GM23338 (cell line): Measurements from ENCODE around the gene SUSD3. TPM values are rescaled to one million over a fixed set of nuclear protein-coding genes. Genes with fewer than 3 reads are reported as not detected.

Experiments
- EZH2phosphoT487 ChIP-seq: fragments of 200-600 bp; sonication (generic); IDR thresholded peaks from one replicate; pipeline ENCODE4 v1.8.1; 2018; ENCODE audit warnings: antibody characterized with exemption; ENCODE audit not compliant: unreplicated experiment
- JUNB ChIP-seq: IDR thresholded peaks from one replicate; pipeline ENCODE4 v1.6.1; 2016; ENCODE audit warnings: antibody characterized with exemption; ENCODE audit not compliant: unreplicated experiment
- NANOG ChIP-seq: IDR thresholded peaks from 2 replicates; pipeline ENCODE4 v1.6.1; 2016; ENCODE audit warnings: antibody characterized with exemption, borderline replicate concordance
- POLR2AphosphoS5 ChIP-seq: IDR thresholded peaks from 2 replicates; pipeline ENCODE4 v1.6.1; 2016; ENCODE audit warnings: antibody characterized with exemption, low read depth
- STAT1 ChIP-seq: IDR thresholded peaks from one replicate; pipeline ENCODE4 v1.6.1; 2016; ENCODE audit warnings: antibody characterized with exemption; ENCODE audit not compliant: unreplicated experiment
- ZNF114 ChIP-seq: fragments of 250-450 bp; sonication (Bioruptor Pico); IDR thresholded peaks from 2 replicates; pipeline ENCODE4 v1.5.0; 2020; ENCODE audit warnings: mild to moderate bottlenecking, moderate library complexity
- ZNF331 ChIP-seq: fragments of 250-450 bp; sonication (Bioruptor Pico); IDR thresholded peaks from 2 replicates; pipeline ENCODE4 v1.5.0; 2020; ENCODE audit warnings: low read depth, mild to moderate bottlenecking, moderate library complexity
- polyA plus RNA-seq: library from polyadenylated mRNA; unstranded; fragments of >200 nt; fragmentation: Nextera tagmentation; extraction: Ambion mirVana; gene quantifications from 2 replicates; pipeline ENCODE4 v1.2.1, GENCODE V29; 2016
- total RNA-seq: library from RNA; depleted of rRNA; stranded (reverse); fragments of >200 nt; shearing (Covaris generic); gene quantifications from 2 replicates; pipeline ENCODE4 v1.2.3, GENCODE V29; 2014
- TF ChIP-seq, protein P1 (sequence below): fragments of 250-450 bp; sonication (Bioruptor Pico); IDR thresholded peaks from 2 replicates; pipeline ENCODE4 v1.5.0; 2020; ENCODE audit warnings: mild to moderate bottlenecking, moderate library complexity
- TF ChIP-seq, protein P2 (sequence below), 2 experiments: fragments of 200-600 bp in 1 of 2; sonication (generic) in 1 of 2; conservative IDR thresholded peaks; 2 replicates each; pipeline versions ENCODE4 v1.5.1 to v1.6.1; 2016 to 2017; ENCODE audit warnings: antibody characterized with exemption in 2 of 2, low read depth in 2 of 2, mild to moderate bottlenecking in 2 of 2, moderate library complexity in 1 of 2
- TF ChIP-seq, protein P3 (sequence below): IDR thresholded peaks from 2 replicates; pipeline ENCODE4 v1.6.1; 2016; ENCODE audit warnings: antibody characterized with exemption

Gene SUSD3
- total and polyA plus RNA-seq, 2 experiments from 2014 or later = 6.9 to 20.1 TPM

DNA sequence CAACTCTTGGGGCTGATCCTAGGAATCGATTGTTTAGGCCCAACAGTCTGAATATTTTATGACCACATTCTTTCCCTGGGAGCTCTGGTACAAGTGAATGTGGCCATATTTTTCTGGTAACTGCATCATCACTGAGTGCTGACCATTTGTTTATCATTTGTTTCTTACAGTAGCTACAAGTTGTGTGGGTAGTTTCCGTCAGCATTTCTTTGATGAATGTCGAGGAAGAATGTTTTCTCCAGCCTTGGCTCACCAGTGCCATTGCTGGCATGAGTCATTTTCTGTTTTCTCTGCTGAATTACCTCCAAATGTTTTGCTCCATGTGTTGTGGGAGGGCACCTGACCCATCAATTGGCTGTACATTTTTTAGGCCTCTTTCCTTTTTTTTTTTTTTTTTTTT lies 23.4 kb downstream of the SUSD3 start (continued):
- TF ChIP-seq, protein P1, sequence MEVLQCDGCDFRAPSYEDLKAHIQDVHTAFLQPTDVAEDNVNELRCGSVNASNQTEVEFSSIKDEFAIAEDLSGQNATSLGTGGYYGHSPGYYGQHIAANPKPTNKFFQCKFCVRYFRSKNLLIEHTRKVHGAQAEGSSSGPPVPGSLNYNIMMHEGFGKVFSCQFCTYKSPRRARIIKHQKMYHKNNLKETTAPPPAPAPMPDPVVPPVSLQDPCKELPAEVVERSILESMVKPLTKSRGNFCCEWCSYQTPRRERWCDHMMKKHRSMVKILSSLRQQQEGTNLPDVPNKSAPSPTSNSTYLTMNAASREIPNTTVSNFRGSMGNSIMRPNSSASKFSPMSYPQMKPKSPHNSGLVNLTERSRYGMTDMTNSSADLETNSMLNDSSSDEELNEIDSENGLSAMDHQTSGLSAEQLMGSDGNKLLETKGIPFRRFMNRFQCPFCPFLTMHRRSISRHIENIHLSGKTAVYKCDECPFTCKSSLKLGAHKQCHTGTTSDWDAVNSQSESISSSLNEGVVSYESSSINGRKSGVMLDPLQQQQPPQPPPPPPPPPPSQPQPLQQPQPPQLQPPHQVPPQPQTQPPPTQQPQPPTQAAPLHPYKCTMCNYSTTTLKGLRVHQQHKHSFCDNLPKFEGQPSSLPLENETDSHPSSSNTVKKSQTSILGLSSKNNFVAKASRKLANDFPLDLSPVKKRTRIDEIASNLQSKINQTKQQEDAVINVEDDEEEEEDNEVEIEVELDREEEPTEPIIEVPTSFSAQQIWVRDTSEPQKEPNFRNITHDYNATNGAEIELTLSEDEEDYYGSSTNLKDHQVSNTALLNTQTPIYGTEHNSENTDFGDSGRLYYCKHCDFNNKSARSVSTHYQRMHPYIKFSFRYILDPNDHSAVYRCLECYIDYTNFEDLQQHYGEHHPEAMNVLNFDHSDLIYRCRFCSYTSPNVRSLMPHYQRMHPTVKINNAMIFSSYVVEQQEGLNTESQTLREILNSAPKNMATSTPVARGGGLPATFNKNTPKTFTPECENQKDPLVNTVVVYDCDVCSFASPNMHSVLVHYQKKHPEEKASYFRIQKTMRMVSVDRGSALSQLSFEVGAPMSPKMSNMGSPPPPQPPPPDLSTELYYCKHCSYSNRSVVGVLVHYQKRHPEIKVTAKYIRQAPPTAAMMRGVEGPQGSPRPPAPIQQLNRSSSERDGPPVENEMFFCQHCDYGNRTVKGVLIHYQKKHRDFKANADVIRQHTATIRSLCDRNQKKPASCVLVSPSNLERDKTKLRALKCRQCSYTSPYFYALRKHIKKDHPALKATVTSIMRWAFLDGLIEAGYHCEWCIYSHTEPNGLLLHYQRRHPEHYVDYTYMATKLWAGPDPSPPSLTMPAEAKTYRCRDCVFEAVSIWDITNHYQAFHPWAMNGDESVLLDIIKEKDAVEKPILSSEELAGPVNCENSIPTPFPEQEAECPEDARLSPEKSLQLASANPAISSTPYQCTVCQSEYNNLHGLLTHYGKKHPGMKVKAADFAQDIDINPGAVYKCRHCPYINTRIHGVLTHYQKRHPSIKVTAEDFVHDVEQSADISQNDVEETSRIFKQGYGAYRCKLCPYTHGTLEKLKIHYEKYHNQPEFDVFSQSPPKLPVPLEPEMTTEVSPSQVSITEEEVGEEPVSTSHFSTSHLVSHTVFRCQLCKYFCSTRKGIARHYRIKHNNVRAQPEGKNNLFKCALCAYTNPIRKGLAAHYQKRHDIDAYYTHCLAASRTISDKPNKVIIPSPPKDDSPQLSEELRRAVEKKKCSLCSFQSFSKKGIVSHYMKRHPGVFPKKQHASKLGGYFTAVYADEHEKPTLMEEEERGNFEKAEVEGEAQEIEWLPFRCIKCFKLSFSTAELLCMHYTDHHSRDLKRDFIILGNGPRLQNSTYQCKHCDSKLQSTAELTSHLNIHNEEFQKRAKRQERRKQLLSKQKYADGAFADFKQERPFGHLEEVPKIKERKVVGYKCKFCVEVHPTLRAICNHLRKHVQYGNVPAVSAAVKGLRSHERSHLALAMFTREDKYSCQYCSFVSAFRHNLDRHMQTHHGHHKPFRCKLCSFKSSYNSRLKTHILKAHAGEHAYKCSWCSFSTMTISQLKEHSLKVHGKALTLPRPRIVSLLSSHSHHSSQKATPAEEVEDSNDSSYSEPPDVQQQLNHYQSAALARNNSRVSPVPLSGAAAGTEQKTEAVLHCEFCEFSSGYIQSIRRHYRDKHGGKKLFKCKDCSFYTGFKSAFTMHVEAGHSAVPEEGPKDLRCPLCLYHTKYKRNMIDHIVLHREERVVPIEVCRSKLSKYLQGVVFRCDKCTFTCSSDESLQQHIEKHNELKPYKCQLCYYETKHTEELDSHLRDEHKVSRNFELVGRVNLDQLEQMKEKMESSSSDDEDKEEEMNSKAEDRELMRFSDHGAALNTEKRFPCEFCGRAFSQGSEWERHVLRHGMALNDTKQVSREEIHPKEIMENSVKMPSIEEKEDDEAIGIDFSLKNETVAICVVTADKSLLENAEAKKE = no peak
- TF ChIP-seq, protein P2, sequence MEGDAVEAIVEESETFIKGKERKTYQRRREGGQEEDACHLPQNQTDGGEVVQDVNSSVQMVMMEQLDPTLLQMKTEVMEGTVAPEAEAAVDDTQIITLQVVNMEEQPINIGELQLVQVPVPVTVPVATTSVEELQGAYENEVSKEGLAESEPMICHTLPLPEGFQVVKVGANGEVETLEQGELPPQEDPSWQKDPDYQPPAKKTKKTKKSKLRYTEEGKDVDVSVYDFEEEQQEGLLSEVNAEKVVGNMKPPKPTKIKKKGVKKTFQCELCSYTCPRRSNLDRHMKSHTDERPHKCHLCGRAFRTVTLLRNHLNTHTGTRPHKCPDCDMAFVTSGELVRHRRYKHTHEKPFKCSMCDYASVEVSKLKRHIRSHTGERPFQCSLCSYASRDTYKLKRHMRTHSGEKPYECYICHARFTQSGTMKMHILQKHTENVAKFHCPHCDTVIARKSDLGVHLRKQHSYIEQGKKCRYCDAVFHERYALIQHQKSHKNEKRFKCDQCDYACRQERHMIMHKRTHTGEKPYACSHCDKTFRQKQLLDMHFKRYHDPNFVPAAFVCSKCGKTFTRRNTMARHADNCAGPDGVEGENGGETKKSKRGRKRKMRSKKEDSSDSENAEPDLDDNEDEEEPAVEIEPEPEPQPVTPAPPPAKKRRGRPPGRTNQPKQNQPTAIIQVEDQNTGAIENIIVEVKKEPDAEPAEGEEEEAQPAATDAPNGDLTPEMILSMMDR (conservative IDR thresholded peaks at IDR 0.05; ENCODE audit: low read depth in 2 of 2) = no peak
- no peak for TF ChIP-seq ZNF114
- no peak for TF ChIP-seq POLR2AphosphoS5
- no peak for TF ChIP-seq NANOG
- TF ChIP-seq, protein P3, sequence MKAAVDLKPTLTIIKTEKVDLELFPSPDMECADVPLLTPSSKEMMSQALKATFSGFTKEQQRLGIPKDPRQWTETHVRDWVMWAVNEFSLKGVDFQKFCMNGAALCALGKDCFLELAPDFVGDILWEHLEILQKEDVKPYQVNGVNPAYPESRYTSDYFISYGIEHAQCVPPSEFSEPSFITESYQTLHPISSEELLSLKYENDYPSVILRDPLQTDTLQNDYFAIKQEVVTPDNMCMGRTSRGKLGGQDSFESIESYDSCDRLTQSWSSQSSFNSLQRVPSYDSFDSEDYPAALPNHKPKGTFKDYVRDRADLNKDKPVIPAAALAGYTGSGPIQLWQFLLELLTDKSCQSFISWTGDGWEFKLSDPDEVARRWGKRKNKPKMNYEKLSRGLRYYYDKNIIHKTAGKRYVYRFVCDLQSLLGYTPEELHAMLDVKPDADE = no peak
- TF ChIP-seq ZNF331 = no peak
- no peak for TF ChIP-seq JUNB
- TF ChIP-seq EZH2phosphoT487 = no peak
- TF ChIP-seq STAT1 = no peak
